ENCODE results near the gene RNPC3. TPM values are rescaled to one million over a fixed set of nuclear protein-coding genes. Genes with fewer than 3 reads are reported as not detected.

Gene RNPC3
- total and polyA plus RNA-seq, 2 of the 8 experiments (the other 6 are each of a cell fraction or from before 2014, with no cell fraction given) = 10.9 to 12.8 TPM

GRCh38 chr1:103560427-103560826, 34.9 kb downstream of the RNPC3 start:
- Histone ChIP-seq H2AFZ (ENCODE audit: low read length) (no peak overlapping the region), H3K56ac (replicated peaks; ENCODE audit: insufficient read length, low read depth, low read length) (no peak overlapping the region), H3K14ac (ENCODE audit: insufficient read length) (no peak overlapping the region), H2BK12ac (ENCODE audit: low read depth, low read length) (no peak overlapping the region), H3K27ac (ENCODE audit: low read depth, low read length) (no peak overlapping the region), H3K23ac (ENCODE audit: insufficient read length) (no peak overlapping the region), H4K8ac (ENCODE audit: extremely low read depth, insufficient read depth, low read length) (no peak overlapping the region), H3K9ac (replicated peaks in 1 of 4; ENCODE audit: extremely low read depth in 1 of 4, low read depth in 3 of 4, low read length in 3 of 4) (no peak overlapping the region), H3K9me3 (ENCODE audit: insufficient read depth in 2 of 2, low read depth in 1 of 2, low read length in 1 of 2) (no peaks in the 10 kb centered on the region), H2BK20ac (ENCODE audit: low read length) (no peak overlapping the region), H3K36me3 (ENCODE audit: control insufficient read depth in 2 of 4, insufficient read depth in 4 of 4, low read length in 3 of 4) (no peaks in the 10 kb centered on the region), H3K4ac (replicated peaks; ENCODE audit: insufficient read length, low read depth, low read length) (no peak overlapping the region), H3K4me1 (replicated peaks in 1 of 4; ENCODE audit: control insufficient read depth in 3 of 4, insufficient read depth in 4 of 4, low read length in 3 of 4) (no peaks in the 10 kb centered on the region), H3K79me2 (ENCODE audit: control insufficient read depth in 1 of 2, insufficient read depth in 2 of 2, low read length in 2 of 2) (no peaks in the 10 kb centered on the region), H3K18ac (ENCODE audit: extremely low read depth, low read length) (no peak overlapping the region), H2BK15ac (ENCODE audit: low read length) (no peak overlapping the region), H3K4me3 (ENCODE audit: extremely low read depth in 1 of 4, insufficient read depth in 2 of 4, low read depth in 3 of 4, low read length in 4 of 4) (no peak overlapping the region), H2AK5ac (ENCODE audit: low read depth, low read length) (no peak overlapping the region), H3K79me1 (ENCODE audit: low read depth, low read length) (no peaks in the 10 kb centered on the region), H4K5ac (ENCODE audit: insufficient read length, low read depth, low read length) (no peak overlapping the region), H3K23me2 (ENCODE audit: low read depth, low read length) (no peaks in the 10 kb centered on the region), H4K20me1 (replicated peaks in 1 of 2; ENCODE audit: control insufficient read depth in 1 of 2, insufficient read depth in 2 of 2, low read length in 2 of 2) (no peaks in the 10 kb centered on the region), H4K91ac (replicated peaks; ENCODE audit: insufficient read length, low read length) (no peak overlapping the region), H2BK5ac (ENCODE audit: low read depth, low read length) (no peak overlapping the region), H2BK120ac (replicated peaks; ENCODE audit: low read depth, low read length) (no peak overlapping the region), H3K4me2 (ENCODE audit: insufficient read depth in 1 of 2, low read depth in 2 of 2, low read length in 2 of 2) (no peak overlapping the region), H3K27me3 (replicated peaks in 1 of 4; ENCODE audit: control insufficient read depth in 3 of 4, extremely low read depth in 1 of 4, insufficient read depth in 3 of 4, low read length in 3 of 4) (no peaks in the 10 kb centered on the region)
- POLR2A ChIA-PET (ENCODE audit: partially characterized antibody) = no interaction called here
- no peak for DNase-seq (ENCODE audit: low read depth in 1 of 2, low spot score in 2 of 2)
- FAIRE-seq = no peak
- CTCF ChIA-PET (ENCODE audit: partially characterized antibody) = no interaction called here
- no peak for TF ChIP-seq PHF8 (conservative IDR thresholded peaks at IDR 0.05; ENCODE audit: low read depth, low read length)
- no peak for TF ChIP-seq CBX8 (IDR thresholded peaks at IDR 0.05; ENCODE audit: borderline replicate concordance, low read depth, low read length)
- no peak for TF ChIP-seq CTBP2 (IDR thresholded peaks at IDR 0.05; ENCODE audit: borderline replicate concordance, insufficient read depth, insufficient read length, low read length)
- no peak for TF ChIP-seq ZNF274 (IDR thresholded peaks at IDR 0.05; ENCODE audit: borderline replicate concordance, extremely low read depth, low read length)
- TF ChIP-seq BACH1 (IDR thresholded peaks at IDR 0.05; ENCODE audit: low read length) = no peak
- TF ChIP-seq TAF7 (optimal IDR thresholded peaks at IDR 0.05; ENCODE audit: borderline replicate concordance, low read depth, low read length) = no peak
- no peak for TF ChIP-seq CTCF (IDR thresholded peaks at IDR 0.05; ENCODE audit: control extremely low read depth in 1 of 3, insufficient read depth in 1 of 3, low read depth in 1 of 3, low read length in 3 of 3)
- TF ChIP-seq MAX (IDR thresholded peaks at IDR 0.05) = no peak
- TF ChIP-seq SP4 (IDR thresholded peaks at IDR 0.05; ENCODE audit: low read length) = no peak
- no peak for TF ChIP-seq CHD1 (IDR thresholded peaks at IDR 0.05; ENCODE audit: low read depth, low read length)
- no peak for TF ChIP-seq USF2 (IDR thresholded peaks at IDR 0.05; ENCODE audit: low read length)
- TF ChIP-seq YY1 (IDR thresholded peaks at IDR 0.05; ENCODE audit: low read depth, low read length) = no peak

Data from H1 (cell line).